GM13977 (cell line): Measurements from ENCODE around the gene TET1.
"Not testable (repeated sequence)": the region's sequence is repeated elsewhere in the genome, so short reads cannot be mapped to it uniquely, and the experiment has no call there.

Source experiments
- DNase-seq: peaks from one replicate; pipeline ENCODE4 v3.0.0; 2012; ENCODE audit warnings: low spot score
- in situ Hi-C: fragments of 300-500 bp; cut with MboI; formaldehyde crosslinking; loops from one replicate; pipeline ENCODE4 v1.12.0; 2022; ENCODE audit warnings: low sequenced_read_pairs, low pct_unique_long_range_greater_than_20kb, mixed read lengths, inconsistent platforms; ENCODE audit not compliant: unreplicated experiment
- TF ChIP-seq, protein P1 (sequence below): IDR thresholded peaks from 2 replicates; pipeline ENCODE4 v1.5.1; 2012; ENCODE audit warnings: mild to moderate bottlenecking, control low read depth; ENCODE audit not compliant: insufficient read depth; ENCODE audit errors: extremely low read depth, missing control alignments

The TET1 gene

DNA sequence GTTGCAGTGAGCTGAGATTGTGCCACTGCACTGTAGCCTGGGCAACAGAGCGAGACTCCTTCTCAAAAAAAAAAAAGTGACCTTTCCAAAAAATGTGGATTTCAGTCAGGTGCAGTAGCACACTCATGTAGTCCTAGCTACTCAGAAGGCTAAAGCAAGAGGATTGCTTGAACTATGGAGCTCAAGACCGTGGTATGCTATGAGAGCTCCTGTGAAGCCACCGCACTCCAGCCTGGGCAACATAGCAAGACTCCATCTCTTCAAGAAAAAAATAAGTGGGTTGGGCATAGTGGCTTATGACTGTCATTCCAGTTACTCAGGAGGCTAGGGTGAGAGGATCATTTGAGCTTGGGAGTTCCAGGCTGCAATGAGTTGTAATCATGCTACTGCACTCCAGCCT lies 51.1 kb downstream of the TET1 start:
- TF ChIP-seq, protein P1, sequence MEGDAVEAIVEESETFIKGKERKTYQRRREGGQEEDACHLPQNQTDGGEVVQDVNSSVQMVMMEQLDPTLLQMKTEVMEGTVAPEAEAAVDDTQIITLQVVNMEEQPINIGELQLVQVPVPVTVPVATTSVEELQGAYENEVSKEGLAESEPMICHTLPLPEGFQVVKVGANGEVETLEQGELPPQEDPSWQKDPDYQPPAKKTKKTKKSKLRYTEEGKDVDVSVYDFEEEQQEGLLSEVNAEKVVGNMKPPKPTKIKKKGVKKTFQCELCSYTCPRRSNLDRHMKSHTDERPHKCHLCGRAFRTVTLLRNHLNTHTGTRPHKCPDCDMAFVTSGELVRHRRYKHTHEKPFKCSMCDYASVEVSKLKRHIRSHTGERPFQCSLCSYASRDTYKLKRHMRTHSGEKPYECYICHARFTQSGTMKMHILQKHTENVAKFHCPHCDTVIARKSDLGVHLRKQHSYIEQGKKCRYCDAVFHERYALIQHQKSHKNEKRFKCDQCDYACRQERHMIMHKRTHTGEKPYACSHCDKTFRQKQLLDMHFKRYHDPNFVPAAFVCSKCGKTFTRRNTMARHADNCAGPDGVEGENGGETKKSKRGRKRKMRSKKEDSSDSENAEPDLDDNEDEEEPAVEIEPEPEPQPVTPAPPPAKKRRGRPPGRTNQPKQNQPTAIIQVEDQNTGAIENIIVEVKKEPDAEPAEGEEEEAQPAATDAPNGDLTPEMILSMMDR: no peak
- no peak for DNase-seq
- in situ Hi-C loops: no loop called here

DNA sequence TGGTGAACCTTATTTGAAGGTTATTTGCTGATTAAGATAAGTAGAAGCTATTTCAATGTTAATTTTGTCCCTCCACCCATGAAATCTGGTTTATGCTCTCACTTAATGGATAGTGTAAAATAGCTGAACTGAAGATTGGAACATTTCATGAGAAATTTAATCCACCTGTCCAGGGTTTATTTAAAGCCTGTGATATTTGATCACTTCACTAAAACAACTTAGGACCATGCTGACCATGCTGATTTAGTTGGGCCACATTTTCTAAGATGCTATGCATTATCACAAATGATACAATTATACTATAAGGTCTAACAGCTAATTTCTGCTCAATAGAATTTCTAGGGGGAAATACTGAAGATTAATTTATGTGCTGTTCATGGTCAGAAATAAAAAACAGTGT lies 53.8 kb downstream of the TET1 start:
- in situ Hi-C loops, DNase-seq: not testable (repeated sequence)

DNA sequence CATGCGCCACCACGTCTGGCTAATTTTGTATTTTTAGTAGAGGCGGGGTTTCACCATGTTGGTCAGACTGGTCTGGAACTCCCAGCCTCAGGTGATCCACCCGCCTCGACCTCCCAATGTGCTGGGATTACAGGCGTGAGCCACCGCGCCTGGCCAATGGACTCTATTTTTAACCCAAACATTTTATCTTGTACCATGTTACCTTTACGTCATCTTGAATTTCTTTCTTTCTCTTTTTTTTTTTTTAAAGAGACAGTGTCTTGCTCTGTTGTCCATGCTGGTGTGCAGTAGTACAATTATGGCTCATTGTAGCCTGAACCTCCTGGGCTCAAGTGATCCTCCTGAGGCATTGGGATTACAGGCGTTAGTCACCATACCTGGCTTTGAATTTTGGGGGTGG lies 57.6 kb downstream of the TET1 start:
- in situ Hi-C loops, DNase-seq: not testable (repeated sequence)

DNA sequence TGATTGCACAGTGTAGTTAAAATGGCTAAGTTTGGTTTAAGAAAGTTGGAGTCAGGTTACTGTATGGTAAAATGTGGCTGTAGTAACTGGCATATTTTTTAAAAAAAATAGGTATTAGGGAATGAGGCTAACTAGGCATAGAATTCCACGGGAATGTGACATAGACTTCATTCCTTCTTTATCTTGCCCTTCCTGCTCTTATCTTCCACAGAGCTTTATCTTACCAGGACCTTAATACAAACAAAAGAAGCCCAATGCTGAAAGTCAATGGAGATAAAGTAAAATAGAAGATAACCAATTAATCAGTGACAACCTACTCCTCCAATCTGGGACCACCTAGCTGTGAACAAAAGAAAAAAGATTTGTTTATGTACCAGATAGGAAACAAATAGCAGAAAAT lies 58.1 kb downstream of the TET1 start:
- DNase-seq: no peak
- TF ChIP-seq, protein P1: no peak
- in situ Hi-C loops: no loop called here

DNA sequence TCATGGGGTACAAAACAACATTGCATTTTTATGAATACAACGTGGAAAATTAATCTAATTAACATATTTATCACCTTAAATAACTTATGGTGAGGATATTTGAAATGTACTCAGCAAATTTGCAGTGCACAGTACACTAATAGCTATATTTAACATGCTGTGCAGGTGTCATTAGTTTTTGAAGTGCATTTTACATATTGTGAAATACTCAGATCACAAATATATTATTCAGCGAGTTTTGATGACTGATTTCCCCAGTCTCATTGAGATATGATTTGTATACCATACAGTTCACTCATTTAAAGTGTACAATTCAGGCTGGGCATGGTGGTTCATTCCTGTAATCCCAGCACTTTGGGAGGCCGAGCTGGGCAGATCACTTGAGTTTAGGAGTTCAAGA lies 59.5 kb downstream of the TET1 start:
- in situ Hi-C loops: no loop called here
- DNase-seq: no peak
- TF ChIP-seq, protein P1: no peak

DNA sequence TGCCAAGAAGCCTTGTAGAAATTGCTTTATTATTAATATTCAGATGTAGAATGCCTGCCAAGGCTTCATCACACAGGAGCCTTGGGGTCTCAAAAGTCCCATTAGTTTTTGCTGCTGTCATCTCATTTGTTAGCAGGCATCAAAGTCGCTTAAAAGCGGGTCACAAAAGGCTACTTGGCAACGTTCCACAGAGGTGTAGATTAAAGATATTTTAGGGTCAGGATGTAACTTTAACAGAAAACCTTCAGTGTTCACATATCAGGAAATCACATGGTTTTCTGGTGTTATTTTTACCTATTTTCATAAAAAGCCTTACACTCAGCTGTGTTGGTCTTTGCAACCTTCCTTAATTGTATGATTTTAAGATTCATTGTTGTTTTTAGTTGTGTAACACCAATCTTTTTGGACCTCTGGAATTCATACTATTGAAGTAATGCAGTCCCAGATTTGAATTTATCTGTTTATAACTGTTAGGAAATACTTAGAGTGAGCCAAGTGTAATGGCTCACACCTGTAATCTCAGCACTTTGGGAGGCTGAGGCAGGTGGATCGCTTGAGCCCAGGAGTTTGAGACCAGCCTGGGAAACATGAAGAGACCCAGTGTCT lies 65.3 kb downstream of the TET1 start:
- TF ChIP-seq, protein P1: no peak
- in situ Hi-C loops: no loop called here
- DNase-seq: peak; percentile 21

DNA sequence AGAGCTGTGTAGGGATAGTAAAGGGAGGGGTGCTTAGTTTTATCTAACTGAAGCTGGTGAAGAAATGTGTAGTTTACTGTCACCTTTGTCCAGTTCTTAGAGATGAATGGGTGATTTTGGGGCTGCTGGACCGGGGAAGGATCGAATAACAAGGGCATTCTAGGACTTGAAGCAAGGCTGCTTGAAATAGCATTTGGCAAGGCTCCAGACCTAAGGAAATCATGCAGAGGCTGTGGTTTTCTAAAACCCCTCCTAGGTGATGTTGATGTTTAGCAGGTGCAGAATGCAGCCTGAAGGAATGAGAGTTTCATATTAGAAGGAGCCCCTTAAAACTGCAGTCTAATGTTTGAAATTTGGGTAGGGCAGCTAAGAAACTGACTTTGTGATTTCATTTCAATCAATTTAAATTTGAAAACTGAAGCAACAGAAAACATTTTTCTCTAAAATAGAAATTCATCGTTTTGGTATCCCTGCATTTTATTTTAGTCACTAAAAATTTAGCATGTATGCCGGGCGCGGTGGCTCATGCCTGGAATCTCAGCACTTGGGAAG lies 68.5 kb downstream of the TET1 start:
- in situ Hi-C loops: no loop called here
- TF ChIP-seq, protein P1: no peak
- no peak for DNase-seq

DNA sequence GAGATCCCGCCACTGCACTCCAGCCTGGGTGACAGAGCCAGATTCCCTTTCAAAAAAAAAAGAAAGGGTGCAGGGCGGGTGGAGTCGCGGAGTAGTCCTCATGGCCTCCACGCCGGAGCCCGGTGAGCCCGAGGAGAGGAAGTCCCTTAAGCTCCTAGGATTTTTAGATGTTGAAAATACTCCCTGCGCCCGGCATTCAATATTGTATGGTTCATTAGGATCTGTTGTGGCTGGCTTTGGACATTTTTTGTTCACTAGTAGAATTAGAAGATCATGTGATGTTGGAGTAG lies 72.1 kb downstream of the TET1 start:
- DNase-seq, in situ Hi-C loops: not testable (repeated sequence)
